ENCODE measurements around the gene MRPS9.

The MRPS9 gene

GRCh38 chr2:105078906-105079495, 41.1 kb downstream of the MRPS9 start:
- no peak for DNase-seq (ENCODE audit: low read depth)

GRCh38 chr2:105080461-105080860, 42.6 kb downstream of the MRPS9 start:
- DNase-seq (ENCODE audit: low read depth): no peak

GRCh38 chr2:105081006-105081601, 43.2 kb downstream of the MRPS9 start:
- DNase-seq (ENCODE audit: low read depth): no peak

GRCh38 chr2:105082107-105082506, 44.2 kb downstream of the MRPS9 start:
- no peak for DNase-seq (ENCODE audit: low read depth)

- no peak for DNase-seq (ENCODE audit: low read depth)
Measured at GRCh38 chr2:105085525-105085924, 47.7 kb downstream of the MRPS9 start.

GRCh38 chr2:105087273-105087672, 49.4 kb downstream of the MRPS9 start:
- DNase-seq (ENCODE audit: low read depth): no peak

- no peak for DNase-seq (ENCODE audit: low read depth)
Measured at GRCh38 chr2:105090091-105090490, 52.2 kb downstream of the MRPS9 start.

- no peak for DNase-seq (ENCODE audit: low read depth)
Measured at GRCh38 chr2:105092797-105093196, 54.9 kb downstream of the MRPS9 start.

GRCh38 chr2:105099153-105099552, 61.3 kb downstream of the MRPS9 start:
- DNase-seq (ENCODE audit: low read depth): no peak

- no peak for DNase-seq (ENCODE audit: low read depth)
Measured at GRCh38 chr2:105100046-105100840, 62.4 kb downstream of the MRPS9 start.

- no peak for DNase-seq (ENCODE audit: low read depth)
Measured at GRCh38 chr2:105102001-105102400, 64.1 kb downstream of the MRPS9 start.

- peak; percentile 11 for DNase-seq (ENCODE audit: low read depth)
Measured at GRCh38 chr2:105102963-105103421, 65.1 kb downstream of the MRPS9 start.

- no peak for DNase-seq (ENCODE audit: low read depth)
Measured at GRCh38 chr2:105103481-105103880, 65.6 kb downstream of the MRPS9 start.

GRCh38 chr2:105104208-105104731, 66.4 kb downstream of the MRPS9 start:
- DNase-seq (ENCODE audit: low read depth): no peak

- no peak for DNase-seq (ENCODE audit: low read depth)
Measured at GRCh38 chr2:105110295-105110829, 72.5 kb downstream of the MRPS9 start.

- DNase-seq (ENCODE audit: low read depth): no peak
Measured at GRCh38 chr2:105111365-105112150, 73.7 kb downstream of the MRPS9 start.

GRCh38 chr2:105112345-105112744, 74.5 kb downstream of the MRPS9 start:
- no peak for DNase-seq (ENCODE audit: low read depth)

- no peak for DNase-seq (ENCODE audit: low read depth)
Measured at GRCh38 chr2:105113616-105114291, 75.9 kb downstream of the MRPS9 start.

GRCh38 chr2:105114551-105114950, 76.7 kb downstream of the MRPS9 start:
- peak; percentile 66 for DNase-seq (ENCODE audit: low read depth)

- DNase-seq (ENCODE audit: low read depth): no peak
Measured at GRCh38 chr2:105116348-105116747, 78.5 kb downstream of the MRPS9 start.

- no peak for DNase-seq (ENCODE audit: low read depth)
Measured at GRCh38 chr2:105117565-105117964, 79.7 kb downstream of the MRPS9 start.
